Daoy (cell line): ENCODE results near the gene ERLEC1. TPM values are rescaled to one million over a fixed set of nuclear protein-coding genes. Genes with fewer than 3 reads are reported as not detected.
"Not testable (repeated sequence)": the region's sequence is repeated elsewhere in the genome, so short reads cannot be mapped to it uniquely, and the experiment has no call there.

ENCODE experiments used
- DNase-seq: peaks from one replicate; pipeline ENCODE4 v3.0.0-alpha.2; 2015; ENCODE audit warnings: low read depth
- total RNA-seq: library from RNA; depleted of rRNA; stranded (reverse); fragments of >200 nt; shearing (Covaris generic); gene quantifications from 2 replicates; pipeline ENCODE4 v1.2.3, GENCODE V29; 2014

The ERLEC1 gene
- total RNA-seq, 1 experiment from 2014 or later, result 71.9 TPM

DNA sequence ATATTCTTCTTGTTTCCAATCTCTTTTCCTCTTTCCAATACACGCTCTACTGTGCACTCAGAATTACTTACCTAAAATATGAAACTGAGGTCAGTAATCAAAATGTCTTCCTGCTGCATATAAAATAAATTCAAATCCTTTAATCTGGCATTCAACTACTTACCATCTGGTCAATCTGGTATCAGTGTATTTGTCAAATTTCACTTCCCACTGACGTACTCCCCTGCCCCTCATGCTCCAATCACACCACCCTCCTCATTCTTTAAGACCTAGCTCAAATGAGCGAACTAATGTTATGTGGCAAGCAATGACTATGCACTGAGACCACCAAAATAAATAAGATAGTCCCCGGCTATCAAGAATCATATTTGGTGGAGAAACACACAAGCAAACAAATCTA, 6.8 kb upstream of the ERLEC1 start:
- no peak for DNase-seq

DNA sequence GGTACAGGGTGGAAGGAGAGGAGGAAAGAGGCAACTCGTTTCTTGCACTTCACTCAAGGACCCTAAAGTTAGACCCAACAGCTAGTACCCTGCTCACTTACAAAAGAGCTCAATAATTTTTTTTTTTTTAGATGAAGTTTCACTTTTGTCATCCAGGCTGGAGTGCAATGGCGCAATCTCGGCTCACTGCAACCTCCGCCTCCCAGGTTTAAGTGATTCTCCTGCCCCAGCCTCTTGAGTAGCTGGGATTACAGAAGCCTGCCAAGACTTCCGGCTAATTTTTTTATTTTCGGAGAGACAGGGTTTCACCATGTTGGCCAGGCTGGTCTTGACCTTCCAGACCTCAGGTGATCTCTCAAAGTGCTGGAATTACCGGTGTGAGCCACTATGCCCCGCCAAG, 4.2 kb upstream of the ERLEC1 start:
- no peak for DNase-seq

DNA sequence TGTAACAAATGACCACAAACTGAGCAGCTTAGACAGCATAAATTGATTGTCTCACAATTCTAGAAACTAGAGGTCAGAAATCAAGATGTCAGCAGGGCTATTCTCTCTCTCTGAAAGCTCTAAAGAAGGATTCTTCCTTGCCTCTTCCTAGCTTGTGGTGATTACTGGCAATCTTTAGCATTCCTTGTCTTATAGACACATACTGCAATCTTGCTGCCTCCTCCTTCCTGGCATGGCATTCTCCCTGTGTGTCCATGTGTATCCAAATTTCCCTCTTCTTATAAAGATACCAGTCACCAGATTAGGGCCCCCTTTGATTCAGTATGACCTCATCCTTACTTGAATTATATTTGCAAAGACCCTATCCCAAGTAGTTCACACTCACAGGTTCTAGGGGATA, 2.4 kb upstream of the ERLEC1 start:
- DNase-seq, result no peak

DNA sequence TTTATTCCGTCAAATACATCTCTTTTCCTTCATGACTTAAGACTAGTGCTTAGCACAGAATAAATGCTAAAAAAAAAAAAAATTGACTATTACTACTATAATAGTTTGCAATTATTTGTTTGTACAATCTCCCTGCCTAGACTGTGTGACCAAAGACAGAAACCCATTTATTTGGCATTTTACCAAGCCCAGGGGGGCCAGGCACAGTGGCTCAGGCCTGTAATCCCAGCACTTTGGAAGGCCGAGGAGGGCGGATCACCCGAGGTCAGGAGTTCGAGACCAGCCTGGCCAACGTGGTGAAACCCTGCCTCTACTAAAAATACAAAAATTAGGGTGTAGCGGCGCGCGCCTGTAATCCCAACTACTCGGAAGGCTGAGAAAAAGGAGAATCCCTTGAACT, 1.5 kb upstream of the ERLEC1 start:
- DNase-seq, result peak; percentile 7

DNA sequence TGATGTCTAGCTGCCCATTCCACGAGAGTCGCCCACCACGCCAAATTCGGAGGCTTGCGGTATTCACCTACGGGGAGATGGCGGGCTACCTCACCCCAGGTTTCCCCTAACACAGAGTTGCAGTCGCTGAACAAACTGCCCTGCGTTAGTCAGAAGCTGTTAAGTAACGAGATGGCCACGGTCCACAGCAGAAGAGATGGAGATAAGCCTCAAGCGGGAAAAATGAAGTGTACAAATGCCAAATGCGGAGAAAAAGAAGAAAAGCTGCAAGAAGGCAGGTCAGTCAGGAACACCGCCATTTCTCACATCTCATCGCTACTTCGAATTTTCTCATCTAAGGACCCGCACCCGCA, 516 bp upstream of the ERLEC1 start:
- DNase-seq, result peak; percentile 41

DNA sequence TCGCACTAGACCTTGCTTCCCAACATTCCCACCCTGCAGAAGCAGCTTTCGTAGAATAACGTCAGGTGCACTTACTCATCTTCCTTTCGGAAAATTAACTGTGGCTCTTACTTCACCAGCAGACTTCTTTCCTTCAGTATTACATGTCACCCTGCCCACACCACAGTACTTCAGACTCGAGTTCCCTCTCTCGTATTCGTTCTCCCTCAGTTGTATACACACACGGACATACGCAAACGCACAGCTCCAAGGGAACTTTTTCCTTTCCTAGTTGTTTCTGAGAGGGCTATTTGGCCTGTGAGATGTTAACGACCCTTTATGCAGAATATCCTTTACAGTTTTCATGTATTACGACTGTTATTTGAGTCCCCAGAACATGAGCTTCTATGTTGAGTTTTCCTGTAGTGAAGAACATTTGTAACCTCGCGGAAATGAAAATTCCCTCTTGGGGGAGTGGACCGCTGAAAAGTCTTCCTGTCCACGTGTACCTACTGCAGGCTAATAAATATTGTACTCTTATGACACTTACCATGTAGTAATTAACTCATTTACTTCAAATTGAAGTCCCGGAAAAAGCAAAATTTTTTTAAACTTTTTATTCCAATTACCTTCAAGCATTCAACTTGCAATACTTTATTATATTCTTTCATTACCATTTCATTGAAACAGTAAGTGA, 908 bp downstream of the ERLEC1 start:
- DNase-seq, result no peak

DNA sequence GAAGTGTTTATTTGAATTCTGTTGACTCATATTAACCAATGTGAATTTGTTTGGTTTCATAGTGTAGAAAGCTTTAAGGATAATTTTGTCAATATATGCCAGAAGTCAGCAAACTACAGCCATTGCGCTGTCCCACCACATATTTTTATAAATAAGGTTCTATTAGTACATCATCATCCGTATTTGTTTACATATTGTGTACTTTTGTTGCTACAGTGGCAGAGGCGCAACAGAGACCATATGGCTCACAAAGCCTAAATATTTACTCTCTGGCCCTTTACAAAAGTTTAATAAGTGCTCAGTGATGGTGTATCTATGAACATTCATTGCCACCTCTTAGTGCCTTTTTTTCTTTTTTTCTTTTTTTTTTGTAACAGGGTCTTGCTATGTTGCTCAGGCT, 6.4 kb downstream of the ERLEC1 start:
- DNase-seq, result no peak

DNA sequence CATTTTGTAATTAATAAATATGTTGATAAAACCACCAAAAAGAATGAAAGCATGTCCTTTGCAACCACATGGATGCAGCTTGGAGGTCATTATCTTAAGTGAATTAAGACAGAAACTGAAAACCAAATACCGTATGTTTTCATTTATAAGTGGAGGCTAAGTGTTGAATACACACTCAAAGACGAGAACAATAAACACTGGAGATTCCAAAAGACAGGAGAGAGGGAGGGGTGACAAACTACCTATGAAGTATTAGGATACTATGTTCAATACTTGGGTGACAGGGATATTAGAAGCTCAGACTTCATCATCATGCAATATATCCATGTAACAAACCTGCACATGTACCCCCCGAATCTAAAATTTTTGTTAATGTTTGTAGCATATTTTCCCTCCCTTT, 7.0 kb downstream of the ERLEC1 start:
- no peak for DNase-seq

DNA sequence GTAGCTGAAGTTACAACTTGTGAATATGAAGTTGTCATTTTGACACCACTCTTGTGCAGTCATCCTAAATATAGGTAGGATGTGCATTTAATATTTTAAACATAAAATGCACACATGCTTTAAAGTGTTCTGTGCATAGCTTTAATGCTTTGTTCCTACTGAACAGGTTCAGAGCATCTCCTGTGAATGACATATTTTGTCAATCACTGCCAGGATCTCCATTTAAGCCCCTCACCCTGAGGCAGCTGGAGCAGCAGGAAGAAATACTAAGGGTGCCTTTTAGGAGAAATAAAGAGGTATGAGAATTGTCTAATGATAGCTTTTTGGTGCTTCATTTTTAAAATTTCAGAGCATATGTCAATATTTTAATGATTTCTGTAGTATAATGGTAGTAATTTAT, 14.7 kb downstream of the ERLEC1 start:
- no peak for DNase-seq

DNA sequence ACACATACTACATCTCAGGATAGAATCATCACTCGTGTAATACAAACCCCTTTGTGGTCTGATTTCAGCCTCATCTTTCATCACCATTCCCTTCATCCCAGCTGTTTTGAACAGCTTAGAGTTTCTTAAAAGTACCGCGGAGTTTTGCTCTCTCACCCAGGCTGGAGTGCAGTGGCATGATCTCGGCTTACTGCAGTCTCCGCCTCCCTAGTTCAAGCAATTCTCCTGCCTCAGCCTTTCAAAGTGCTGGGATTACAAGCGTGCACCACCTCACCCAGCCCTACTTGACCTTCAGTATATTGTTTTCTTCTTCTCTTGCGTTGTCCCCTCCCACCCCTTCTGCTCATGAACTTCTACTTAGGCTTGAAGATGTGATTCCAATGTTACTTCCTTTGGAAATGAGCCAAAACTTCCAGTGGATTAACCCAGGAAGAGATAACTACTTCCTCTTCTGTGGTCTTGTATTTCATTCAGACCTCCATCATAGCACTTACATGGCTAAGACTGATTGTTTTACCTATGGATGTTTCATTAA, 15.8 kb downstream of the ERLEC1 start:
- no peak for DNase-seq

DNA sequence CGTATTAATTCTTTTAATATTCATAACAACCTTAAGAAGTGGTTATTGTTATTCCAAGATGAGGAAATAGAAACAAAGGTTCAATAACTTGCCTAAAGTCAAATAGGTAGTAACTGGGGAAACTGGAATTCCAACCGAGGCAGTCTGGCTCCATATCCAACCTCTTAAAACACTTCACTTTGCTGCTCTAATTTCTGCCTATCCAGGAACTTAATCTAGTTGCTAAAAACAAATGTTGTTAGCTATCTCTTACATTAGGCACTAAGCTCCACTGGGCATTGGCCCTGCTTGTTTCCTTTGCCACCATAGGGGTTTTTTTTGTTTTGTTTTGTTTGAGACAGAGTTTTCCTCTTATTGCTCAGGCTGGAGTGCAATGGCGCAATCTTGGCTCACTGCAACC, 24.8 kb downstream of the ERLEC1 start:
- no peak for DNase-seq

DNA sequence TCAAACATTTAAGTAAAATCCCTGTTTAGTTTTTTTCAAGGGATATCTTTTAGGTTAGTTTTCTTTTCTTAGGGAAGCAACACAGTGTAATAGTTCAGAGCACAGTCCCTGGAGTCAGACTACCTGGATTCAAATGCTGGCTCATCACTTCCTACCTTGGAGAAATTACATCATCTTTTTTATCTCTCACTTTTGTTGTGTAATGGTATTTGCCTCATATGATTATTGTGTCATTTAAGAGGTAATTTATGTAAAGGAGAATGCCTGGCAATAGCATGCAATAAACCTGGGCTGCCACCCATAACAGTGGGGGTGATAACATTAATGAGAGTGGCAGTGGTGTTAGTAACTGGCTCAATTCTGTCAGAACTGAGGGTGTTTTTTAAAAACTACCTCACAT, 26.3 kb downstream of the ERLEC1 start:
- no peak for DNase-seq

DNA sequence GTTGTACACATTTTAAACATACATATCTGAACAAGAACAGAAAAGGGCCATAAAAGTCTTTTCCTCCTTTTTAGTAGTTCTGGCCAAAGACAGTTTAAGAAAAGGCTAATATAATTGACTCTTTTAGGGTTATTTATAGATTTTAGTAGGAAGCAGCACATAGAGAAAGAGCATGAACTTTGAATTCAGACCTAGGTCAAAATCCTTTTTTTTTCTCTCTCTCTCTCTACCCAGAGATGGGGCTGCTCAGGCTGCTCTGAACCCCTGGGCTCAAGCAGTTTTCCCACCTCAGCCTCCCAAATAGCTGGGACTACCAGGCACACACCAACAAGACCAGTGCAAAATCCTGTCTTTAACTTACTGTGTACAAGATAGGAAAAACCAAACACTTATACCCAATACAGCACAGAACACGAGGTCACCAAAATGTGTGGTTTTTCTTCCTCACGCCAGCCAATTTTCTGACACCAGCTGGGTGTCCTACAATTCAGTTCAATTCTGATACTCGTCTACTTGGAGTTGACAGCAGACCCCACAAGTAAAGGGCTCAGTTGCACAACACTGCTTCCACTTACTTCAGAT, 32.1 kb downstream of the ERLEC1 start:
- DNase-seq, result no peak

DNA sequence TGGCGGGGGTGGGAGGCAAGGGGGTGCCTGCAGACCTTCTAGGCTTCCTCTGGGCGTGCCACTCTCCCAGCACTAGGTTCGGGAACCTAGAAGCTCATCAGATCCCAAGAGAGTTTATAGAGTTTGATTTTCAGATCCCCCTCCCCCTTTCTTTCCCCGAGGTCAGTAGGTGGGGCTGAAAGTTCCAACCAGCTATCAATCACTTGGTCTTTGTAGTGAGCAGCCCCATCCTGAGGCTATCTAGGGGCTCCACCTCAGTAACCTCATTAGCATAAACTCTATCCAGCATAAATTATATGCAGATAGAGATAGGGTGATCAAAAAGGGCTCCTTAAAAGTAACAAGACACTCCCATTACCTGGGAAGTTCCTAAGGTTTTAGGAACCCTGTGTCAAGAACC, 32.8 kb downstream of the ERLEC1 start:
- DNase-seq, result no peak

DNA sequence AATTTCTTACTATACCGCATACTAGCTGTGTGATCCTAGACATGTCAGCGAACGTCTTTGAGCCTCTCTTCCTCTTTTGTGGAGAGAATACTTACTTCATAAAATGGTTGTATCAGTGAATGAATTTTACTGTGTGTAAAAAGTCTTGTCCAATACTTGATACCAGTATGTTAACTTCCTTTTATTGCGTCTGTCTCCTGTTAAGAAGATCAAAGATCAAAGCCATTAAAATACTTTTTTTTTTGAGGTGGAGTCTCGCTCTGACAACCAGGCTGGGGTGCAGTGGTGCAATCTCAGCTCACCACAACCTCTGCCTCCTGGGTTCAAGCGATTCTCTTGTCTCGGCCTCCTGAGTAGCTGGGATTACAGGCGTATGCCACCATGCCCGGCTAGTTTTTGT, 33.2 kb downstream of the ERLEC1 start:
- no peak for DNase-seq

DNA sequence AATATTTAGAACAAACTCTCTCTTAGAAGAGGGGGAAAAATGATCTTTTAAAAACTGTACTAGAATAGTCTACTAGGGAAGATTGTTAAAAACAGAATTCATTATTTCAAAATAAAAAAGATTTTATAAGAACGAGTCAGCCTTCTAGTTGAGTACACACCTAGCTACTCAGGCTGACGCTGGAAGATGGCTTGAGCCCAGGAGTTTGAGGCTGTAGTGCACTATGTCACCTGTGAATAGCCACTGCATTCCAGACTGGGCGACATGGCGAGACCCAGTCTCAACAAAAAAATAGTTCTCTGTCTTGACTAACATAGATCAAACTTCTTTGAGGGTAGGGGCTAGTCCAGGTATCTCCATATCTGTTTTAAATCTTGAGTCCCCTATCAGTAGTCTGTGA, 33.9 kb downstream of the ERLEC1 start:
- DNase-seq, result no peak

DNA sequence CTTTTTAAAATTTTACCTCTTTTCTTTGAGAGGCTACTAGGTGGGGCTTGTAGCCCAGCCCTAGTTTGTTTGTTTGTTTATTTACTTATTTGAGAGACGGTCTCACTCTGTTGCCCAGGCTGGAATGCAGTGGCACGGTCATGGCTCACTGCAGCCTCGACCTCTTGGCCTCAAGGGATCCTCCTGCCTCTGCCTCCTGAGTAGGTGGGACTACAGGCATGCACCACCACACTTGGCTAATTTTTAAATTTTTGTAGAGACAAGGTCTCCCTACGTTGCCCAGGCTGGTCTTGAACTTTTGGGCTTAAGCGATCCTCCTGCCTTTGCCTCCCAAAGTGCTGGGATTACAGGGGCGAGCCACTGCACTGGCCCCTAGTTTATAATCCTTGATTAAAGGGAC, 35.0 kb downstream of the ERLEC1 start:
- no peak for DNase-seq

DNA sequence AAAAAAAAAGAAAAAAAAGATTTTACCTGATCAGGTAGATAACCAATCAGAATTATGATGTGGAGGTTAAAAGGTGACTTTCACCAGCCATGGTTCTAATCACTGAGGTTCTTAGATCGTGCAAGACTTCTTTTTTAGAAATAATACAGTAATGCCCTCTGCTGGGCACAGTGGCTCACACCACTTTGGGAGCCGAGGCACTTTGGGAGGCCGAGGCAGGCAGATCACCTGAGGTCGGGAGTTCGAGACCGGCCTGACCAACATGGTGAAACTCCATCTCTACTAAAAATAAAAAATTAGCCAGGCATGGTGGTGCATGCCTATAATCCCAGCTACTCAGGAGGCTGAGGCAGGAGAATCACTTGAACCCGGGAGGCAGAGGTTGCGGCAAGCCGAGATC, 36.8 kb downstream of the ERLEC1 start:
- DNase-seq, result not testable (repeated sequence)

DNA sequence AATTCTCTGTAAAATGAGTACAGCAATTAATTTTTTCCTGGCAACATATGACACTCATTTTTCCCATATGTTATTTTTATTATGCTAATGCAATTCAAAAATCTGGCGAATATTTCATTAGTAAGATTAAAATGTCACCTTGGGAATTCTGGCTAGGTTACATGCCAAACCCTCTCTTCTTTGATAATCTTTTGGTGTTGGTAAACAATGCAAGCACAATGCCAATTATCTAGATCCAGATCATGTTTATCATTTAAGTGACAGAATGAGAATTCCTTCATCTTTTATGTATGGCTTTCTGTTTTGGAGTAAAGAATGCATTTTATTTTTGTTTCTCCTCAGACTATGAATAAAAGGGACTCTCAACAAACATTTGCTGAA, 39.2 kb downstream of the ERLEC1 start:
- no peak for DNase-seq

DNA sequence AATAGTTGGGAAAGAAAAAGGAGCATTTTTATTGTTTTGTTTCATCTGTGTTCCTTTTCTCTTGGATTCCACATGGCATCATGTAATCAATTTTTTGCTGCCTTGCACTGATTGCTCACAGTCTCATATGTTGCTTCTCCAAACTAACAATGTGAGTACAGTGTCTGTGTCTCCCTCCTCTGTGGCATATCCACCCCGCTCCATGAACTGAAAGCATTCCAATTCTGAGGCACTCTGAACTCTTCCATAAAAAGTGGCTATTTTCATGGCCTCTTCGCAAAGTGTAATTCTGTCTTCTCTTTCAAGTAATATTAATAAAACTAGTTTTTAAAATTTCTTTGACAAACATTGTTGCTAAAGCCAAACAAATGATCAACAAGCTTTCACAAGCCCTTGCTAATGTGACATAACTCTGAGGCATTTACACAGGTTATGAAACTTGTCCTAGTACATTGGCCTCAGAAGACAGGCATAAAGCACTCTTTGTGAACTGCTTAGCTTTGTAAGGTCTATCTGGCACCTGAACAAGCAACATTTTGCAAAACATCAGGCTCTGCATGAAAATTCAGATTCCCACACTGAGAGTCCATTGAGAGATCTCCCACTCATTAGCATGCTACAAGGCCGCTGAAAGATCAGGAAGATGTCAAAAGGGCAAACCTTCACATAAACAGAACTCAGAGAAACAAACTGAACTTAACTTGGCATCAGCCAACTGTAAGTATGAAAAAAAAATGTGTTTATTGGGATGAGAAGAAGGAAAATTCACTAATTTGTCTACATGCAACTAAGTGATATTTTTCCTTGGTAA, 39.9 kb downstream of the ERLEC1 start:
- no peak for DNase-seq

DNA sequence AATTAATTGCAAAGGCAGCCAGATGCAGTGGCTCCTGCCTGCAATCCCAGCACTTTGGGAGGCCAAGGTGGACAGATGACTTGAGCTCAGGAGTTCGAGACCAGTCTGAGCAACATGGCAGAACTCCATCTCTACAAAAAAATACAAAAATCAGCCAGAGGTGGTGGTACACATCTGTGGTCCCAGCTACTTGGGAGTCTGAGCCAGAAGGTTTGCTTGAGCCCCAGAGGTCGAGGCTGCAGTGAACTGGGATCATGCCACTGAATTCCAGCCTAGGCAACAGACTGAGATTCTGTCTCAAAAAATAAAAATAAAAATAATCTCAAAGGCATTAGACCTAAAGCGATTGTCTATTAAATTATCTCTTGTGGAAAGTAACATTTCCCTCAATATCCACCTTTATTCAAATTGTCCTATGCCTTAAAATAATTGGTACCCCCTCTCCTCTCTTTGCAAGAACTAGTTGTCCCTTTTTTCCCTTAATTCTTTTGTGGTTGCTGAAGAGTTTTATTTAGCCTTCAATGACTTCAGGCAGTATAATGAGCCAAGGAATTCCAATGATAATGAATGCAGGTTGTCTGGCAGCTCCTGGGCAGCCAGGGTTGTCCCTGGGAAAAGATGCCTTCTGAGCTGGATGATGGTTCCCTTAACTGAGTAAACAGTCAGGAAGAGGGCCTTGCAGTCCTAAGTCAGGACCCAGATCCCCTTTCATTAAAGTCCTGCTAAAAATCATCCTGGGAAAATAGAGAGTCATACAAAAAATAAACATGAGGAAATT, 40.7 kb downstream of the ERLEC1 start:
- DNase-seq, result no peak

DNA sequence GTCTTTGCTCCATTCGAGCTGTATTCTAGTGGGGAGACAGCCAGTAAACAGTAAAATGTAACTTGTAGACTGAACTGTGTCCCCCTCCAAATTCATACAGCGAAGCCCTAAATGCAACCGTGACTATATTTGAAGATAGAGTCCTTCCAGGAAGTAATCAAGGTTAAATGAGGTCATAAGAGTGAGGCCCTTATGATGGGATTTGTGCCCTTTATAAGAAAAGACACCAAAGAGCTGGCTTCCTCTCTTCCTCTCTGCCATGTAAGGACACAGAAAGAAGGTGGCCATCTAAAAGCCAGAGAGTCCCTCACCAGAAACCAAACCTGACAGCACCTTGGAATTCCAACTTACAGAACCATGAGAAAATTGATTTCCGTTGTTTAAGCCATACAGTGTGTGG, 41.5 kb downstream of the ERLEC1 start:
- no peak for DNase-seq
